ENCODE measurements around the gene ACSL1.
A peak's percentile ranks its signal among the peaks of the same experiment; 100 is the strongest.

ACSL1 gene

DNA sequence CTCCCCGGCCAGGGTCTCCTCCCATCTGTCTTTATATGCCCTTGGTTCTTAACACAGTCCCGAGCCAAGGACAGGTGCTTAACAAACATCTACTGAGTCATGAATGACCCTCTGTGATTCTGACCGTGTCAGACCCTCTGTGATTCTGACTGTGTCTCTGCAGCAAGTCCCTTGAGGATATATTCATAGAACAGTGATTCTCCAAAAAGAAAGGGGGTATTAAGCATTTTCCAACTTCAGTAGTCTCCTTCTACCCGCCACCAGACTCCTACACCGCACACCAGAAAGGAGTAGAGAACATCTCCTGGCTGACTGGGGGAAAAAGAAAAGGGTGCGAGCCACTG is 13.6 kb downstream of the ACSL1 start:
- H3K4me3 ChIP-seq (ENCODE audit: low read length) = no peak overlapping the region
- no peak for DNase-seq (ENCODE audit: low read depth)
- TF ChIP-seq, protein P1, sequence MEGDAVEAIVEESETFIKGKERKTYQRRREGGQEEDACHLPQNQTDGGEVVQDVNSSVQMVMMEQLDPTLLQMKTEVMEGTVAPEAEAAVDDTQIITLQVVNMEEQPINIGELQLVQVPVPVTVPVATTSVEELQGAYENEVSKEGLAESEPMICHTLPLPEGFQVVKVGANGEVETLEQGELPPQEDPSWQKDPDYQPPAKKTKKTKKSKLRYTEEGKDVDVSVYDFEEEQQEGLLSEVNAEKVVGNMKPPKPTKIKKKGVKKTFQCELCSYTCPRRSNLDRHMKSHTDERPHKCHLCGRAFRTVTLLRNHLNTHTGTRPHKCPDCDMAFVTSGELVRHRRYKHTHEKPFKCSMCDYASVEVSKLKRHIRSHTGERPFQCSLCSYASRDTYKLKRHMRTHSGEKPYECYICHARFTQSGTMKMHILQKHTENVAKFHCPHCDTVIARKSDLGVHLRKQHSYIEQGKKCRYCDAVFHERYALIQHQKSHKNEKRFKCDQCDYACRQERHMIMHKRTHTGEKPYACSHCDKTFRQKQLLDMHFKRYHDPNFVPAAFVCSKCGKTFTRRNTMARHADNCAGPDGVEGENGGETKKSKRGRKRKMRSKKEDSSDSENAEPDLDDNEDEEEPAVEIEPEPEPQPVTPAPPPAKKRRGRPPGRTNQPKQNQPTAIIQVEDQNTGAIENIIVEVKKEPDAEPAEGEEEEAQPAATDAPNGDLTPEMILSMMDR (conservative IDR thresholded peaks at IDR 0.05; ENCODE audit: low read depth, low read length) = no peak

DNA sequence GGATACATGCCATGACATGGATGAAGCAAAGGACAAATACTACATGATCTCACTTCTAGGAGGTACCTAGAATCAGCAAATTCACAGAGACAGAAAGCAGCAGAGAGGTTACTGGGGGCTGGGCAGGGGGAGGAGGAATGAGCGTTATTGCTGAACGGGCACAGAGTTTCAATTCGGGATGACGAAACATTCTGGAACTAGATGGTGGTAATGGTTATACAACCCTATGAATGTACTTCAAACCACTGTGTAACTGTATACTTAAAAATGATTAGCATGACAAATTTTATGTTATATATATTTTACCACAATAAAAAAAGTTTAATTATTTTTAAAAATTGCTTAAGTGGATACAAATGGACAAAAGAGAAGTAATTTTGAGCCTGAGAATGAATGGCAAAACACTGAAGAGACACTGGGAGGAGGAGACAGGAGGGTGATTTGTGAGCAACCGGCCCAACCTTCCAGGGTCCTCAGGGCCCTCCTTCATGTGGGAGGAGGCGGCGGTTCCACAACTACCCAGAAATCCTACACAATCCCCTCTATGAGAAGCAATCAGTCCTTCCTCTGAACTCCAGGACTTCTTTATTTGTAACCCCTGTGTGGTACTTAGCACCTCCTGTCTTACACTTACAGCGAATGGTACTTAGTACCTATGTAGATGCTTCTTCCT is 14.1 kb downstream of the ACSL1 start:
- no peak for DNase-seq (ENCODE audit: low read depth)
- TF ChIP-seq, protein P1 (conservative IDR thresholded peaks at IDR 0.05; ENCODE audit: low read depth, low read length) = no peak
- no peak overlapping the region for H3K4me3 ChIP-seq (ENCODE audit: low read length)

DNA sequence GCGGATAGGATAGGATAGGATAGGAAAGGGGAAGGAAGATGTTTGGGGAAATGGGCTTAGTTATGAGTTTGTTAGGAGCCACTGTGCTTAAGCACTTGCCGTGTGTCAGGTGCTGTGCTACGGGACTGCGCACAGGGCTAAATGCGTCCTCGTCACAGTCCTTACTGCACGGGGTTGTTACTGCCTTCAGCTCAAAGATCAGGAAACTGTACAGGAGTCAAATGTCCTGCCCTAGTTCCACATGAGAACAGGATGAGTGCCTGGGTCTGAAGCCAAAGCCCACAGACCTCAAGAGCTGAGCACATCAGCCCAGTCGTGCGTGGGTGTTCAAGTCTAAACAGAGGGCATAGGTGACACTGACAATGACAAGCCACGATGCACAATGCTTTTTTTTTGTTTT is 15.0 kb downstream of the ACSL1 start:
- DNase-seq (ENCODE audit: low read depth) = no peak
- TF ChIP-seq, protein P1 (conservative IDR thresholded peaks at IDR 0.05; ENCODE audit: low read depth, low read length) = no peak
- H3K4me3 ChIP-seq (ENCODE audit: low read length) = no peak overlapping the region

DNA sequence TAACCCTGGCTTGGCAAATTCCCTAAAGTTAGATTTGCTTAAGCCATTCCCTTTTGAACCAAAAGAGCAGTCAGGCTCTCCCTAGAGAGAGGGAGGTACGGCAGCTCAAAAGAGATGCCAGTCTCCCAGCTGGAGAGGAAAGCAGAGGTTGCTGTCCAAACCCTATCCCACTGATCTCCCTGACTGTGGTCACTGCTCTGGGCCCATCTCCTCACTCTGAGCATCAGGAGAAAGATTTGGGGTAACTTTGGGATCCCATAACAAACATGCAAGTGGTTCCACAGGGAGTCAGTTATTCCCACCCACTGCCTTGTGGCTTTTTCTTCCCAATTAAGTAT is 17.1 kb downstream of the ACSL1 start:
- TF ChIP-seq, protein P1 (conservative IDR thresholded peaks at IDR 0.05; ENCODE audit: low read depth, low read length) = no peak
- DNase-seq (ENCODE audit: low read depth) = no peak
- no peak overlapping the region for H3K4me3 ChIP-seq (ENCODE audit: low read length)

DNA sequence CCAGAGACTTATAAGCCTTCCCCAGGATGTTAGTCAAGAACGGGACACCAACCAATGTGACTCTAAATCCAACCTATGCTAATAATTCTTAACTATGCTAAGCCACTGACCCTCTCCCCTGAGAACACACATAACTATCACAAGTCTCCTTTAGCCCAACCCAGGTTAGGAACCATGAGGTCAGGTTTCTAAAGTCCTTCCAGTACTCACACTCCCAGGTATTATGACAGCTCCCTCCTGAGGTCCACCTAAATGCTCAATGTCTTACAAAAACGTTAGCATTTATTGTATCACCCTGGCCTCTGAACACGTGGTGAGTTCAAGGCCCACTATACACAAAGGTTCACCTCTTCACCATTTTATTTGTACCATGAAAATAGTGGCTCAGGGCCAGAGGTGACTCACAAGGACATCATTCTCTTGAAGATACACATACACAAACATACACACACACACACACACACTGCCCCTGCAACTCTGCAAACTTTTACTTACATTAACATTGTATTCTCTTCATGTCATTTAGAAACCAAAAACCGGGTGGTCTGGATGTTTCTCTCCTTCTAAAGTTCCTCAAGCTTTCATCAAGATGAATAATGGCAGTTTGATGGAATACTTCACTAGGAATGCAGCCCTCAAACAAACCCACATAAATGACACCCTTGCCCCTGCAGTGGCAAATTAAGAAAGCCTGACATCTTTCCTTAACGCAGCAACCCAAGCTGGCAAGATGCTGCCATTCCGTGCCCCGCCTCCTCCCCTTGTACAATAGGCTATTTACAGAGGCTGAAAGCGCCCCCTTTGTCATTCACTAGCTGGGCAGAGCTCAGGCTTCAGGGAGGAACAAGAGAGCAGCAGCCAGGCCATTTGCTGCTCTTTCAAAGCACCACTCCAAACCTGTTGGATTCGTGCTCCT is 17.7 kb downstream of the ACSL1 start:
- no peak for DNase-seq (ENCODE audit: low read depth)
- no peak overlapping the region for H3K4me3 ChIP-seq (ENCODE audit: low read length)
- TF ChIP-seq, protein P1 (conservative IDR thresholded peaks at IDR 0.05; ENCODE audit: low read depth, low read length) = peak; percentile 24

DNA sequence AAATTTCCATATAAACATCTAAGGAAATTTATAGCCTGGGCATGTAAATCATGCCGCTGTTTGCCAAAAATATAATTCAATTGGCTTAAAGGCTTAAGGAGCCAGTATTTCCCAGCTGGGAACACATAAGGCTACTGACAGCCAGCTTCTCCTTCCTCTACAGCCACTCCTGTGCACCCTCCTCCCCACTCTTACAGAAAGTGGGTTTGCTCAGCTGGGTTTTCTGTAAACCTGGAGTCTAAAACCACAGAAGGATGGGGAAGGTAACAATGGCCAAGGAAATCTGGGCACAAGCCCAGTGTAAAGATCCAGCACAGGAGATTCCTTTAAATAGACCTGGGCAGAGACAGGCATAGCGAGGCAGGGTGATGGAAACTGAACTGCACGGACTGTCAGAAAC is 18.5 kb downstream of the ACSL1 start:
- TF ChIP-seq, protein P1 (conservative IDR thresholded peaks at IDR 0.05; ENCODE audit: low read depth, low read length) = no peak
- no peak for DNase-seq (ENCODE audit: low read depth)

DNA sequence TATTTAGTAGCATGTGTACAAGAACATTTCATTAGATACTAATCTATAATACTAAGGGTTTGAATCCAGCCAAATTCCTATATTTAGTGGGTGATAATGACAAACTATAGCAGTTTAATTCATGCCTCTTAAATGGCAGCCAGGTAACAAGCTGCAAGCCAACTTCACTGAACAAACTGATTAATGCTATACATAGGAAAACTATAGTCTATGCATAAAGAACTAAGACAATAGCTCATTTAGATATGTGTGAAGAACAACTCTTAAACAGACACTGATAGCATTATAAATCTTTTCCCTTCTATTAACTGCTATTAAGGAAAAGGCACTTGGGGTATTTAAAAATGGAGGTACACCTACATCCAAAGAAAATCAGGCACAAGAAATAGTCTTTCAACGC is 19.1 kb downstream of the ACSL1 start:
- TF ChIP-seq, protein P1 (conservative IDR thresholded peaks at IDR 0.05; ENCODE audit: low read depth, low read length) = no peak
- no peak overlapping the region for H3K4me3 ChIP-seq (ENCODE audit: low read length)
- DNase-seq (ENCODE audit: low read depth) = no peak

More for the DNA sequence above, 18.5 kb downstream of the ACSL1 start:
- no peak overlapping the region for H3K4me3 ChIP-seq (ENCODE audit: low read length)
